Neural progenitor cell (in vitro differentiated cells): ENCODE data around the gene CYBA. TPM values are rescaled to one million over a fixed set of nuclear protein-coding genes. Genes with fewer than 3 reads are reported as not detected.

Experiments used
- DNase-seq: peaks from one replicate; pipeline ENCODE4 v3.0.0-alpha.2; 2016; ENCODE audit warnings: low spot score
- H2AFZ ChIP-seq: fragments of 200-600 bp; sonication (generic); replicated peaks from 2 replicates; pipeline ENCODE4 v1.6.1; 2016; ENCODE audit warnings: antibody characterized with exemption
- H3F3A ChIP-seq: fragments of 200-600 bp; sonication (generic); 2 replicates; pipeline ENCODE4 v1.6.1; 2016; ENCODE audit warnings: antibody characterized with exemption, low read depth
- H3K27ac ChIP-seq: fragments of 200-600 bp; sonication (generic); 2 replicates; pipeline ENCODE4 v1.5.1; 2016; ENCODE audit warnings: mild to moderate bottlenecking
- H3K27me3 ChIP-seq: fragments of 200-600 bp; sonication (generic); 2 replicates; pipeline ENCODE4 v1.6.1; 2016; ENCODE audit warnings: mild to moderate bottlenecking, moderate library complexity
- H3K36me3 ChIP-seq: fragments of 200-600 bp; sonication (generic); 2 replicates; pipeline ENCODE4 v1.5.1; 2016
- H3K4me1 ChIP-seq: fragments of 200-600 bp; sonication (generic); 2 replicates; pipeline ENCODE4 v1.6.1; 2016; ENCODE audit warnings: mixed run types
- H3K4me2 ChIP-seq: fragments of 200-600 bp; sonication (generic); 2 replicates; pipeline ENCODE4 v1.6.1; 2016
- H3K4me3 ChIP-seq: fragments of 200-600 bp; sonication (generic); 2 replicates; pipeline ENCODE4 v1.5.1; 2016
- H3K79me2 ChIP-seq: fragments of 200-600 bp; sonication (generic); 2 replicates; pipeline ENCODE4 v1.6.1; 2016; ENCODE audit warnings: low read depth
- H3K9ac ChIP-seq: fragments of 200-600 bp; sonication (generic); 2 replicates; pipeline ENCODE4 v1.6.1; 2016
- H3K9me3 ChIP-seq: fragments of 200-600 bp; sonication (generic); 2 replicates; pipeline ENCODE4 v1.5.1; 2016; ENCODE audit warnings: low read depth
- H4K20me1 ChIP-seq: fragments of 200-600 bp; sonication (generic); 2 replicates; pipeline ENCODE4 v1.6.1; 2016; ENCODE audit warnings: low read depth
- H3K27ac Mint-ChIP-seq: 3 replicates; pipeline ENCODE4 v1.8.0; 2021; ENCODE audit warnings: mixed read lengths
- H3K27me3 Mint-ChIP-seq: 2 replicates; pipeline ENCODE4 v1.8.0; 2022; ENCODE audit warnings: low read depth, mild to moderate bottlenecking, inconsistent platforms, moderate library complexity, mixed read lengths; ENCODE audit not compliant: insufficient read depth
- H3K36me3 Mint-ChIP-seq: 3 replicates; pipeline ENCODE4 v1.8.0; 2021; ENCODE audit warnings: mixed read lengths
- H3K4me1 Mint-ChIP-seq: 3 replicates; pipeline ENCODE4 v1.8.0; 2021; ENCODE audit warnings: mixed read lengths
- H3K4me3 Mint-ChIP-seq: 3 replicates; pipeline ENCODE4 v1.8.0; 2021; ENCODE audit warnings: mild to moderate bottlenecking, moderate library complexity, mixed read lengths
- H3K9me3 Mint-ChIP-seq: 3 replicates; pipeline ENCODE4 v1.8.0; 2020; ENCODE audit warnings: mixed read lengths
- CTCF ChIP-seq: fragments of 200-600 bp; sonication (generic); IDR thresholded peaks from 2 replicates; pipeline ENCODE4 v1.5.1; 2017; ENCODE audit warnings: antibody characterized with exemption, mild to moderate bottlenecking
- EZH2 ChIP-seq: fragments of 200-600 bp; sonication (generic); IDR thresholded peaks from 2 replicates; pipeline ENCODE4 v1.6.1; 2017; ENCODE audit warnings: antibody characterized with exemption, mild to moderate bottlenecking, moderate library complexity
- EZH2phosphoT487 ChIP-seq: fragments of 200-600 bp; sonication (generic); IDR thresholded peaks from 2 replicates; pipeline ENCODE4 v1.6.1; 2017; ENCODE audit warnings: antibody characterized with exemption
- total RNA-seq: library from RNA; depleted of rRNA; stranded (reverse); fragments of >200 nt; gene quantifications from 2 replicates; pipeline ENCODE4 v1.2.3, GENCODE V29; 2015; ENCODE audit warnings: low replicate concordance

The CYBA gene
- total RNA-seq, 1 donor from 2014 or later, result 29.9 TPM

- peaks cover 9% of the 10 kb centered on the region for H3K27me3 Mint-ChIP-seq
- peak overlapping the region; percentile 95 for H3K4me2 ChIP-seq
Observed at GRCh38 chr16:88649195-88649923, 1.5 kb downstream of the CYBA start.

GRCh38 chr16:88647178-88648070 lies 3.4 kb downstream of the CYBA start:
- no peak overlapping the region for H3K4me2 ChIP-seq
- H3K4me3 Mint-ChIP-seq, result no peak overlapping the region
- no peak overlapping the region for H3K27ac ChIP-seq
- no peaks in the 10 kb centered on the region for H3K27me3 ChIP-seq
- no peaks in the 10 kb centered on the region for H3K36me3 ChIP-seq
- H3K9me3 ChIP-seq, result no peaks in the 10 kb centered on the region
- peaks cover 32% of the 10 kb centered on the region for H3K4me1 Mint-ChIP-seq
- peaks cover 10% of the 10 kb centered on the region for H3K4me1 ChIP-seq
- DNase-seq, result no peak
- no peak overlapping the region for H3K27ac Mint-ChIP-seq
- peaks cover 6% of the 10 kb centered on the region for H3F3A ChIP-seq
- no peaks in the 10 kb centered on the region for H3K36me3 Mint-ChIP-seq
- TF ChIP-seq EZH2phosphoT487 (no peak), CTCF (no peak), EZH2 (no peak)
- no peak overlapping the region for H2AFZ ChIP-seq
- H3K9me3 Mint-ChIP-seq, result no peaks in the 10 kb centered on the region
- H3K4me3 ChIP-seq, result no peak overlapping the region
- peaks cover 10% of the 10 kb centered on the region for H3K27me3 Mint-ChIP-seq
- no peak overlapping the region for H3K9ac ChIP-seq
- peaks cover 20% of the 10 kb centered on the region for H4K20me1 ChIP-seq
- peaks cover 8% of the 10 kb centered on the region for H3K79me2 ChIP-seq

More at GRCh38 chr16:88649195-88649923, 1.5 kb downstream of the CYBA start:
- Mint-ChIP-seq H3K4me1 (peaks cover 27% of the 10 kb centered on the region), H3K9me3 (no peaks in the 10 kb centered on the region), H3K27ac (peak overlapping the region; percentile 62), H3K4me3 (peak overlapping the region; percentile 65), H3K36me3 (peaks cover 2% of the 10 kb centered on the region)
- Histone ChIP-seq H3K9ac (no peak overlapping the region), H3K9me3 (no peaks in the 10 kb centered on the region), H3K79me2 (peaks cover 8% of the 10 kb centered on the region), H3K27me3 (no peaks in the 10 kb centered on the region), H3K27ac (no peak overlapping the region), H3K36me3 (no peaks in the 10 kb centered on the region), H3F3A (peaks cover 6% of the 10 kb centered on the region), H2AFZ (no peak overlapping the region), H3K4me3 (peak overlapping the region; percentile 79), H3K4me1 (peaks cover 10% of the 10 kb centered on the region), H4K20me1 (peaks cover 20% of the 10 kb centered on the region)
- no peak for DNase-seq
- TF ChIP-seq CTCF, result no peak
- no peak for TF ChIP-seq EZH2
- TF ChIP-seq EZH2phosphoT487, result no peak

- Mint-ChIP-seq H3K9me3 (no peaks in the 10 kb centered on the region), H3K27me3 (peaks cover 11% of the 10 kb centered on the region), H3K4me3 (no peak overlapping the region), H3K4me1 (peaks cover 31% of the 10 kb centered on the region), H3K27ac (no peak overlapping the region), H3K36me3 (no peaks in the 10 kb centered on the region)
- no peaks in the 10 kb centered on the region for H3F3A ChIP-seq
- no peaks in the 10 kb centered on the region for H3K9me3 ChIP-seq
- H3K79me2 ChIP-seq, result peaks cover 8% of the 10 kb centered on the region
- no peak overlapping the region for H3K27ac ChIP-seq
- peaks cover 14% of the 10 kb centered on the region for H4K20me1 ChIP-seq
- H3K9ac ChIP-seq, result no peak overlapping the region
- peaks cover 10% of the 10 kb centered on the region for H3K4me1 ChIP-seq
- no peaks in the 10 kb centered on the region for H3K36me3 ChIP-seq
- no peak overlapping the region for H3K4me3 ChIP-seq
- DNase-seq, result no peak
- H3K4me2 ChIP-seq, result no peak overlapping the region
- no peak overlapping the region for H2AFZ ChIP-seq
- no peaks in the 10 kb centered on the region for H3K27me3 ChIP-seq
- TF ChIP-seq CTCF, result no peak
- no peak for TF ChIP-seq EZH2
- TF ChIP-seq EZH2phosphoT487, result no peak
Observed at GRCh38 chr16:88646345-88647034, 4.4 kb downstream of the CYBA start.
